ENCODE measurements around the gene ARPC5. TPM values are rescaled to one million over a fixed set of nuclear protein-coding genes. Genes with fewer than 3 reads are reported as not detected.

The ARPC5 gene
- total and polyA plus RNA-seq, 10 of the 15 experiments (the other 5 are each of a cell fraction or from before 2014, with no cell fraction given), result 238 to 784 (median 309) TPM

- peak; percentile 40; the same call in 1 of the 2 replicates for TF ChIP-seq ATF2 (IDR thresholded peaks at IDR 0.05; ENCODE audit: low read length)
- TF ChIP-seq MXI1 (IDR thresholded peaks at IDR 0.05; ENCODE audit: low read depth, low read length), result peak; percentile 22; the same call in 1 of the 2 replicates
- TF ChIP-seq ZSCAN29 (IDR thresholded peaks at IDR 0.05), result no peak
- TF ChIP-seq RUNX3 (IDR thresholded peaks at IDR 0.05; ENCODE audit: low read length), result peak; percentile 9; the same call in 1 of the 2 replicates
- TF ChIP-seq ZNF217 (IDR thresholded peaks at IDR 0.05), result no peak
- TF ChIP-seq, protein P1, sequence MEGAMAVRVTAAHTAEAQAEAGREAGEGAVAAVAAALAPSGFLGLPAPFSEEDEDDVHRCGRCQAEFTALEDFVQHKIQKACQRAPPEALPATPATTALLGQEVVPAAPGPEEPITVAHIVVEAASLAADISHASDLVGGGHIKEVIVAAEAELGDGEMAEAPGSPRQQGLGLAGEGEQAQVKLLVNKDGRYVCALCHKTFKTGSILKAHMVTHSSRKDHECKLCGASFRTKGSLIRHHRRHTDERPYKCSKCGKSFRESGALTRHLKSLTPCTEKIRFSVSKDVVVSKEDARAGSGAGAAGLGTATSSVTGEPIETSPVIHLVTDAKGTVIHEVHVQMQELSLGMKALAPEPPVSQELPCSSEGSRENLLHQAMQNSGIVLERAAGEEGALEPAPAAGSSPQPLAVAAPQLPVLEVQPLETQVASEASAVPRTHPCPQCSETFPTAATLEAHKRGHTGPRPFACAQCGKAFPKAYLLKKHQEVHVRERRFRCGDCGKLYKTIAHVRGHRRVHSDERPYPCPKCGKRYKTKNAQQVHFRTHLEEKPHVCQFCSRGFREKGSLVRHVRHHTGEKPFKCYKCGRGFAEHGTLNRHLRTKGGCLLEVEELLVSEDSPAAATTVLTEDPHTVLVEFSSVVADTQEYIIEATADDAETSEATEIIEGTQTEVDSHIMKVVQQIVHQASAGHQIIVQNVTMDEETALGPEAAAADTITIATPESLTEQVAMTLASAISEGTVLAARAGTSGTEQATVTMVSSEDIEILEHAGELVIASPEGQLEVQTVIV (IDR thresholded peaks at IDR 0.05; ENCODE audit: borderline replicate concordance, partially characterized antibody), result no peak
- no peak for TF ChIP-seq CREB1 (IDR thresholded peaks at IDR 0.05; ENCODE audit: low read depth)
- no peak for TF ChIP-seq SMAD5 (IDR thresholded peaks at IDR 0.05; ENCODE audit: low read depth)
- peak; percentile 45 for TF ChIP-seq ATF7 (IDR thresholded peaks at IDR 0.05; ENCODE audit: low read depth)
- TF ChIP-seq BACH1 (IDR thresholded peaks at IDR 0.05; ENCODE audit: borderline replicate concordance), result no peak
- TF ChIP-seq E2F8 (IDR thresholded peaks at IDR 0.05; ENCODE audit: low read depth, partially characterized antibody), result peak; percentile 24
- TF ChIP-seq SRF (IDR thresholded peaks at IDR 0.05; ENCODE audit: low read depth in 2 of 2, low read length in 2 of 2), result peak; percentile 26 to 73; a peak in 2 of 4 replicates
- peak; percentile 12 for TF ChIP-seq MEF2B (IDR thresholded peaks at IDR 0.05; ENCODE audit: partially characterized antibody, poor library complexity, severe bottlenecking)
- peak; percentile 83 for TF ChIP-seq ZNF384 (IDR thresholded peaks at IDR 0.05; ENCODE audit: borderline replicate concordance, low read depth, low read length)
- TF ChIP-seq CUX1 (IDR thresholded peaks at IDR 0.05; ENCODE audit: insufficient replicate concordance, low read depth, low read length), result peak; percentile 80
Measured at GRCh38 chr1:183607322-183607980, 28.1 kb downstream of the ARPC5 start (continued).

Data from GM12878 (cell line).